Transverse colon (tissue), 3 donors: ENCODE results near the gene DTX1.

ENCODE experiments used
- EP300 ChIP-seq: sonication (generic); formaldehyde crosslinking; IDR thresholded peaks from one replicate; pipeline ENCODE4 v1.6.1; 2017; ENCODE audit warnings: antibody characterized with exemption, low read depth
- POLR2A ChIP-seq: fragments of 450-650 bp; IDR thresholded peaks from one replicate; pipeline ENCODE4 v1.6.1; 2016; ENCODE audit warnings: antibody characterized with exemption, mild to moderate bottlenecking, moderate library complexity
- TF ChIP-seq, protein P1 (sequence below), 5 experiments: fragments of 200-600 bp in 3 of 5; fragments of 450-650 bp in 2 of 5; sonication (generic) in 3 of 5; IDR thresholded peaks; 1 replicate in 2 of 5; 2 replicates in 3 of 5; pipeline ENCODE4 v1.5.1; 2016 to 2017; ENCODE audit warnings: antibody characterized with exemption in 5 of 5, inconsistent platforms in 3 of 5, mild to moderate bottlenecking in 2 of 5, moderate library complexity in 1 of 5

DNA sequence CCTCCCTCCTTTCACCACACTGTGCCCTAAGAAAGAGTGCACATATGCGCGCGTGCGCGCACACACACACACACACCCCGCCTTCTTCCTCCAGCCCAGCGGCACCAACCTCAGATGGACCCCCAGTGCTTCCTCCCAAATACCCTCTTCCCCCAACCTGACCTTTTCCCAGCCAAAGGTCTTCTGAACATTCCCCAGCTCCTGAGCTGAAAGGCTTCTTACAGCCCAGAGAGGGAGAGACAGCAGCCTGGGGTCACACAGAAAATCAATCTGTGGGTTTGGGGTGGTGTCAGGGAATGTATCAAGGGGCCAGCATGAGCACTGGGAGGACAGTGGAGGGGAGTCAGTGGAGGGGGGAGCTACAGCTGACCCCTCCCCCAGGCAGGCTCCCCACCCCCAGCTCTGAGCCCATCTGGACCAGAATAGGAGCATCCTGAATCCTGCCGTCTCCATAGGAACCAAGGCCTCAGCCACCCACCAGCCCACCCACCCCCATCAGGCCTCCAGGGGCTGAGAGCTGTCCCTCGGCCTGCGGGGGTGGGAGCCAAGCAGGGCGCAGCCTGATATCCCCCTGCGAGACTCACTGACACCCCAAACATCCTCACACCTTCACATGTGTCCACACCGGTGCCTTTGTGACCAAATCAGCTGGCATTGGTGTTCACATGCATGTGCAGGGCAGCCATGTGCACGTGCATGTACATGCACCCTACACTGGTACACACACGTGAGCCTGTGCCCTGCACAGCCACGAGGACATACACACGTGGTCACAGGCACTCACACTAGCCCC lies 73.3 kb downstream of the DTX1 start:
- TF ChIP-seq POLR2A (no peak), EP300 (no peak)
- TF ChIP-seq, protein P1, sequence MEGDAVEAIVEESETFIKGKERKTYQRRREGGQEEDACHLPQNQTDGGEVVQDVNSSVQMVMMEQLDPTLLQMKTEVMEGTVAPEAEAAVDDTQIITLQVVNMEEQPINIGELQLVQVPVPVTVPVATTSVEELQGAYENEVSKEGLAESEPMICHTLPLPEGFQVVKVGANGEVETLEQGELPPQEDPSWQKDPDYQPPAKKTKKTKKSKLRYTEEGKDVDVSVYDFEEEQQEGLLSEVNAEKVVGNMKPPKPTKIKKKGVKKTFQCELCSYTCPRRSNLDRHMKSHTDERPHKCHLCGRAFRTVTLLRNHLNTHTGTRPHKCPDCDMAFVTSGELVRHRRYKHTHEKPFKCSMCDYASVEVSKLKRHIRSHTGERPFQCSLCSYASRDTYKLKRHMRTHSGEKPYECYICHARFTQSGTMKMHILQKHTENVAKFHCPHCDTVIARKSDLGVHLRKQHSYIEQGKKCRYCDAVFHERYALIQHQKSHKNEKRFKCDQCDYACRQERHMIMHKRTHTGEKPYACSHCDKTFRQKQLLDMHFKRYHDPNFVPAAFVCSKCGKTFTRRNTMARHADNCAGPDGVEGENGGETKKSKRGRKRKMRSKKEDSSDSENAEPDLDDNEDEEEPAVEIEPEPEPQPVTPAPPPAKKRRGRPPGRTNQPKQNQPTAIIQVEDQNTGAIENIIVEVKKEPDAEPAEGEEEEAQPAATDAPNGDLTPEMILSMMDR (IDR thresholded peaks at IDR 0.05), result no peak
